Activated CD4-positive, alpha-beta T cell treated with anti-CD3 and anti-CD28 coated beads, Interleukin-2, amount 50 U/mL, for 24 hours (primary cell): ENCODE measurements around the gene SLC46A3.
"Not testable (repeated sequence)": the region's sequence is repeated elsewhere in the genome, so short reads cannot be mapped to it uniquely, and the experiment has no call there.

ENCODE experiments used
- DNase-seq, 2 donors: peaks; one replicate each; pipeline ENCODE4 v3.0.0-alpha.2; 2020; ENCODE audit warnings: low read depth in 1 of 2, low spot score in 1 of 2

SLC46A3 gene

GRCh38 chr13:28684257-28684656 is 34.5 kb downstream of the SLC46A3 start:
- no peak for DNase-seq

- DNase-seq: not testable (repeated sequence)
These were observed 35.6 kb downstream of the SLC46A3 start for GRCh38 chr13:28683169-28683568.

- no peak for DNase-seq
These were observed 38.2 kb downstream of the SLC46A3 start for GRCh38 chr13:28680541-28680940.

- no peak for DNase-seq
These were observed 39.1 kb downstream of the SLC46A3 start for GRCh38 chr13:28679628-28680027.

GRCh38 chr13:28678809-28679208 is 40.0 kb downstream of the SLC46A3 start:
- DNase-seq: no peak

GRCh38 chr13:28671126-28671792 is 47.5 kb downstream of the SLC46A3 start:
- DNase-seq: no peak

GRCh38 chr13:28666897-28667488 is 51.8 kb downstream of the SLC46A3 start:
- DNase-seq: no peak

GRCh38 chr13:28659621-28659970 is 59.2 kb downstream of the SLC46A3 start:
- DNase-seq: peak in 1 of 2 donors; percentile 15

- DNase-seq: peak; percentile 87 to 90
These were observed 59.8 kb downstream of the SLC46A3 start, which contains the start of gene POMP for GRCh38 chr13:28658796-28659620. Gene POMP (plus strand): TSS chr13:28659130. CDS start chr13:28659185, 55 bp downstream.

GRCh38 chr13:28658539-28658795 is 60.3 kb downstream of the SLC46A3 start:
- DNase-seq: no peak

- DNase-seq: no peak
These were observed 60.8 kb downstream of the SLC46A3 start for GRCh38 chr13:28657784-28658538.

- DNase-seq: no peak
These were observed 63.2 kb downstream of the SLC46A3 start for GRCh38 chr13:28655561-28655960.

- DNase-seq: no peak
These were observed 64.5 kb downstream of the SLC46A3 start for GRCh38 chr13:28654276-28654675.

- DNase-seq: no peak
These were observed 65.7 kb downstream of the SLC46A3 start for GRCh38 chr13:28653111-28653510.

- DNase-seq: no peak
These were observed 66.9 kb downstream of the SLC46A3 start for GRCh38 chr13:28651810-28652401.

GRCh38 chr13:28650284-28650683 is 68.5 kb downstream of the SLC46A3 start:
- DNase-seq: no peak
